Activated T-cell treated with anti-CD3 and anti-CD28 coated beads for 48 hours (primary cell): Measurements from ENCODE around the gene PBXIP1.

Experiments
- DNase-seq: peaks from one replicate; pipeline ENCODE4 v3.0.0-alpha.2; 2020; ENCODE audit warnings: low read depth

Gene PBXIP1

DNA sequence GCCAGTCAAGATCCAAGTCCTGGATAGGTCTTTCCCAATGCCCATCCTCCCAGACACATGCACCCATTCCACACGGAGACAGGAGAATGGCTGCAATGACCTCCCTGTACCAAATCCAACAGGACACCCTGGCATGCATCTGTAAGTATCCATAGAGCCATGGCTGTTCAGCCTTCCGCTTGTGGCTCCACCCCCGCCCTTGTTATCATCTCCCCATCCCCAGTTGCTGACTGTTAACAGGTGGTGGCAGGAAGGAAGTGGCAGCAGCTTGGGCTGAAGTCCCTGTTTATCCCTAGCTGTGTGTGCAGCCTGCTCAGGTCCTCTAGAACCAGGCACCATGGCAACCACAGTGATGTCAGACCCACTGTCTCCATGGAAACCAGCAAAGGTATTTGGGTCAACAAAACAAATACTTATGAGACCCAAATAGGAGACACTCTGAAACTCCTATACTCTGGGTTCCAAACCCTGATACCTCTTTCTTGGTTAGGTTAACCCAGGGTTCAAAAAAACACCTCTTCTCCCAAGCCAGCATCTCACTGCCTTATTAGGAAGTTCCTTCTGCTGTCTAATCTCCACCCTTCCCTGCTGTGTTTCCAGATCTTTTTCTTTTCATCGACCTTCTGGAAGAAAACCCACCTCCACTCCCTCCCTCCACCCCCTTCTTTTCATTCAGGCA lies 721 bp downstream of the PBXIP1 start:
- peak; percentile 66 for DNase-seq

DNA sequence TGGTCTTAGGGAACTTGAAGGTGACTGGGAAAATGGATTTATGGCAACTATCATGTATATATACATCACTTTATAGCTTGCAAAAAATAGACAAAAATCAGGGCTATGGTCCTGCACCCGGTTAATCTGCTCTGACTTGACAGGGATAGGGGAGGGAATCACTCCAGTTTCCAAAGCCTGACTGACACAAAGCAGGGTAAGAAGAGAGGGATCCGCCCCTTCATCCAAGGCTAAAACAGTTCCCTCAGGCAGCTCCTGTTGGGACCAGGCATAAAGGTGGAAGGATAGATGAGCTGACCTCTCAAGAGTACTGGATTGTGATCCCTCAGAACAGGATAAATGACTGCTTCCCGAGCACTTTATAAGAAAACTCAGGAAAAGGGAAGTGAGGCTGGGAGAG lies 1.4 kb downstream of the PBXIP1 start:
- DNase-seq = no peak

DNA sequence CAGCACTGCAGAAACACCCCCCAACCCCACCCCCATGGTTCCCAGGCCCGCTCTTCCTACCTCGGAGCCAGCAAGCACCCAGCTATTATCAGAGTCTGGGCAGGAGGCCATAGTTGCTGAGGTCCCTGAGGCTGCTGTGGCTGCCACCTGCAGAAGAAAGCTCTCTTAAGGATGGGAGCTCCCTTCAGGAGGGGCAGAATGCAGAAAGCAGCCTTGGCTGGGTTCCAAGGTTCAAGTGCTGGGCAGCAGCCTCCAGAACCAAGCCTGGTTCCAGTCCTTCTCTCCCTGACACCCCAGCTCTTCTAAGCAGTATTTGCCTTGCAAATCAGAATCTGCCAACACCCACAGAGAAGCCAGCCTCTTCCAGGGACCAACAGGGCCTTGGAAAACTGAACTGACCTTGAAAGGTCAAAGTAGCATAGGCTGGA lies 2.3 kb downstream of the PBXIP1 start:
- no peak for DNase-seq

DNA sequence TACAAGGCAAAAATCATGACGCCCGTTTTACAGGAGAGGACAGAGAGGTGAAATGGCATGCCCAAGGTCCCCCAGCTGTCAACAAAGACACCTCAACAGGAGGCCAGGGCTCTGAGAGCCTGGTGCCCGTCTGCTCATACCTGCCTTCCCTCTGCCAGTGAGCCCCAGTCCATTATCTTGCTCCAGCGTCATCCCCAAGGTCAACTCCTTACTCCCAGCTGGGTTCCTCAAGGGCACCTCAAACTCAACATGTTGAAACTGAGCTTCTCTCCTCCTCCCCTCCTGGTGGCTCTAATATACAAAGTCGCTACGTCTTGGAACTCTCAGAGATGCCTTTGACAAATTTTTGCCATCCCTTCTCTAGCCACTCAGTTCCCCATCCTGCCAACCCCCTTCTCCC lies 3.2 kb downstream of the PBXIP1 start:
- DNase-seq = no peak

DNA sequence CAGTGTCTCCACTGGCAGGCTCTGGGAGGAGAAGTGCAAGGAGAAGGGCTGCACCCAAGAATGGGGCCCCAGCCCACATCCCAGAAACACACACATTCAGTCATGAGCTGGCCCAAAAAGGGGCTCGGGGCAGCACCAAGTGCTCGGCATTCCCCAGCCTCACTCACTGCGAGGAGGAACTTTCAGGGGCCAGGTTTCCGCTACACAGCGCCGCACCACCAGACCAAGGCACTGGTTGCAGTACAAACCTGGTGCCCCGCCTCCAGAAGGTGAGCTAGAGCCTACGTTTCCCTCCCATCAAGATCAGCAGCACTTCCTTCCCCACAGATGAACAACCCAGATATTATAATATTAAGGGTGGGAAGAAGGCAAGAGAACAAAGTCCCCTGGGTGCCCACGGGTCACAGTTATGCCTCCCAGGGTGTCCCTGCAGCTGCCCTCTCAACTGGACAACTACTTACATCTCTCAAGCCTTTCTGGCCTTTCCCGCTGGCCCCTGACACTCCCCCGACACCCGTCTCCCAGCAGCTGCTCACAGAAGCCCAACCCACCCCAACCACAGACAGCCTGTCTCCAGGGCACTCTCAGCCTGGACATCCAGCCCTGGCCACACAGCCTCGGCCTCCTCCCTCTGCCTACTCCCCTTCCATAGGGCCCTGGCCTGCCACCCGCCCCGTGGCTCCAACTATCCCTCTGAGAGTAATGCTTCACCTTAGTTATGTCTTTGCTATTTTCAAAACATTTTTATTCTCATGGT lies 3.8 kb downstream of the PBXIP1 start:
- DNase-seq = peak; percentile 50

DNA sequence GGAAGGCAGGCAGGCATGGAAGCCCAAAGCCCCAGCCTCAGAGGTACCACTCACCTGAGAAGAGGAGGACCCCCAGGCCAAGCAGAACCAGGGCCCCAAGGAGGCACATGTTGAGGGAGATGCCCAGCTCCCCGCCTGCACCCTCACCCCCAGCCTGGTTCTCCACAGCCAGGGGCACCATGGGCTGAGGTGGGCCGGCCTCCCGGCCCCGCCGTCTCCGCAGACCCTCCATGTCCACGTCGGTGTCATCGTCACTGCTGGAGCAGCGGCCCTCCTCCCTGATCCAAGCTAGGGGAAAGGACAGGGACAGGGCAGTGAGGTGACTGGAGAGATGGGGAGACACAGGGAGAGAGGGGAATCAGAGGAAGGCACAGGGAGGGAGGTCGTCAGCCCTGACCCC lies 7.8 kb downstream of the PBXIP1 start:
- no peak for DNase-seq

DNA sequence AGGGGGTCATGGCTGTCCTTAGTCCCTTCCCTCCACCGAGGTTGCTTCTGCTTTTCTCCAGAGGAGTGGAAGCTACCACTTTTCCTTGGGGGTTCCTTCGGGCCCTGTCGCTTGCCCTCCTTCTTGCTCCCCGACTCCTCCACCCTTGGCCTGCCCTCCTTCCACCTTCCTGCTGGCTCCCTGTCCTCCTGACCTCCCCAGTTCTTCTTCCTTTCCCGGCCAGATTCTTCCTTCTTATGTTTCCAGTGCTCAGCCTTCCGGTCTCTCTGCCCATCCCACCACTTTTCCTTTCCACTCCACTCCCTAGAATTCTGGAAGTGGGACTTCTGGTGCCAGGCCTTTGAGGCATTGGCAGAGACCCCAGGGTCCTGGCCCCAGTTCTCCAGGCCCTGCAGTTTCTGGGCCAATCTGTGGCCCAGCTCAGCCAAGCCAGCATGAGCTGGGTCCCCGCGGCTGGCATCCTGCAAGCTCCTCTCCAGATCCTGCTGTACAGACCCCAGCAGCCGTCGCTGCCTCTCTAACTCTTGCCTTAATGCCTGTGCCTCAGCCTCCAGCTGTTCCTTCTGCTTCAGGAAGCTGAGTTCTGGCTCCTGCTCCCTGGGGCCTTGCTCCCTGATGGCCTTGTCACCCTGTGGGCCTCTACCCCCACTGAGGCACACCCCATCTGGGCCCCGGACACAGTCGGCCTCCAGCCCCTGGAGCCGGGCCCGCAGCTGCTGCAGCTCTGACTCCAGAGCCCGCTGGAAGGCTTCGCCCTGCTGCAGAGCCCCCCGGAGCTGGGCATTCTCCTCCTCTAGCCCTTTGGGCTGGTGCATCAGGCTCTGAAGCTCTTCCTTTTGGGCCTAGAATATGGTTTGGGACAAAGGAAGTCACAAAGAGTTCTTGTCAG lies 9.7 kb downstream of the PBXIP1 start:
- no peak for DNase-seq

DNA sequence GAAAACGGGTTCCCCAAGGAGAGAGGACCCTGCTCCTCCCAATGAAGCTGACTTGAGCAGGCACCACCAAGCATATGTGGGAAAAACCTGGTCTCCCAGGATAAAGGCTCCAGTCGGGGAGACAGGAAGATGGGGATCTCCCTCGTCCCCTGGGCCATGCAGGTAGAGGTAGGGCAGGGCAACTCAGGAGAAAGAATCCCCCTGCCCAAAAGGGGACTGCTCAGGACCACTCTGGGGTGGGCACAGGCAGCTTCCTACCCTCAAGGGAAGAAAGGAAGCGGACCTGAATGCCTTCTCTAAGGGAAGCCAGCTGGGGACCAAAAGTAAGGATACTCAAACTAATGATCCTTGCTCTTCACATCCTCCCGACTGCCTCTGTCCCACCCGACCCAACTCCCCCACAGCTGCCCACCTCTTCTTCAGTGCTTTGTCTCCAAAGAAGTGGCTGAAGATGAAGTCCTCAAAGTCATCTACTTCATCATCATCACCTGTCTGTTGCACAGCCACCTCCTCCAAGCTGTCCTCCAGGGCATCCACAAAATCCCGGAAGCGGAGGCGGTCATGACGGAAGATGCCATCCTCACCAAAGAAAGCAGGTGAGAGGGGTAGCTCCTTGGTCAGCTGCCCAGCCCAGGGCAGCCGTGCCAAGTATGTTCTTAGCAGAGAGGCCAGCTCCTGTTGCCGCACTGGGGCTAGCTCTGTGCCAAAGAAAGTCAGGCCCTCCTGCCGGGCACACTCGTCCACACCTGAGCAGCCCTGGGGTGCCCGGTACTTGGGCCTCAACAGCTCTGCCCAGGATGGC lies 10.5 kb downstream of the PBXIP1 start:
- no peak for DNase-seq

DNA sequence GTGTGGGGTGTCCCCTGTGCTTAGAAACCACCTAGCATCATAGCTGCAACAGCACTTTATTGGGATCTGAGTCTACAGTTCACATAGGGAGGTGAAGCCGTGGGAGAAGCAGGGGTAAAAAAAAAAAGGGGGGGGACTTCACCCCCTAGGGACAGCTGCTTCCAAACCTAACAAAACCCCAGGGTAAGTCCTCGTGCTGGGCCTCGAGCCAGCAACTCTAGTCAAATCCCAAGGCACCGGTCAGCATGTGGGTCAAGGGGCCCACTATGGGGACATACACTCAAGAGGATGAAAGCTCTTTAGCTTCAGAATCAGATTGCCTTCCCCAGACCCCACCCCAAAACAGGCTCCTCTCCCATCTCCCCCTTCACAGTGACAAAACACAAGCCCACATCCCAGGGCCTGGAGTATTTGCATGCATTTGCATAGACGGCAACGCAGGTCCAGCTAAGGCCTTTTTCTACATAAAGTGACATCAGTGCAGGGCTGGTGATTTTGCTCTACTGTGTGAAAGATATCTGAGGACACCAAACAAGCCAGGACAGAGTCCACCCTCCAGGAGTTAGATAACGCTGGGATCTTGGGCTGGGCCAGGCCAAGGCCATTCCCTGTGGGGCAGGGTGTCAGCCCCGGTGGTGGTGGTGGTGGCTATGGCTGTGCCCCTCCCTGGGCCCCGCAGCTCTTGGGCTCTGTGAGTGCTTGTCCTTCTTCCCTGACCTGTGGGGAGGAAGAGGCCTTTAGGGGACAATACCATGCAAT lies 11.3 kb downstream of the PBXIP1 start:
- DNase-seq = no peak

DNA sequence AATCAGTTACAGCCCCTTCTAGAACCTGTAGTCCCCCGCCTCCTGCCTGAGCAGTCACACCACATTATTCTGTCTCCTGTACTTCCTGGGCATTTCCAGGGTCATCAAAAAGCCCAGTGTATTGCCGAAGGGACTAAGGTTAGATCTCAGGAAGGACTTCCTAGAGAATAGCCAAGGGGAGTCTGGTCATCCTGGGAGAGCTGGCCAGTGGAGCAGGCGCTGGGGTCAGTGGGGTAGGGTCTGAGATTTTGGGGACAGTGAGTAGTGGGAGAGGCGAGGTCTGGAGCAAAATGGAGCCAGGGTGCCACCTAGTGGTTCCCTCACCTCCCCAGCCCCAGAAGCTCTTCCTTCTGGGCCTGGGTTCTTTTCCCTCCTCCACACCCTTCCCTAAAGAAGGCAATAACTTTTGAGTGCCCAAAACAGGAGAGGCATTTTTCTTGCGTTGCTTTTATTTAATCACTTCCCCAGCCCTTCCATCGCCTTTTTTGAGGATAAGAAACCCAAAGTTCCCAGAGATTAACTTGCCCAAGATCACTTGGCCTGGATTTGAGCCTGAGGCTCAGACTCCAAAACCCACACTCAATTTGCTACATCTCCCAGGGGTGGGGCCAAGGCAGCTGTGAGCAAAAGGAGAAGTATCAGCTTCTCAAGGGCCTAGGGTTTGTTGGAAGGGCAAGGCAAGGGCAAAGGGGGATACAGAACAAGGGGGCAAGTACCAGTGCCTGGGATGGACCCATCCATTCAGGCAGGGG lies 12.1 kb downstream of the PBXIP1 start:
- peak; percentile 30 for DNase-seq

DNA sequence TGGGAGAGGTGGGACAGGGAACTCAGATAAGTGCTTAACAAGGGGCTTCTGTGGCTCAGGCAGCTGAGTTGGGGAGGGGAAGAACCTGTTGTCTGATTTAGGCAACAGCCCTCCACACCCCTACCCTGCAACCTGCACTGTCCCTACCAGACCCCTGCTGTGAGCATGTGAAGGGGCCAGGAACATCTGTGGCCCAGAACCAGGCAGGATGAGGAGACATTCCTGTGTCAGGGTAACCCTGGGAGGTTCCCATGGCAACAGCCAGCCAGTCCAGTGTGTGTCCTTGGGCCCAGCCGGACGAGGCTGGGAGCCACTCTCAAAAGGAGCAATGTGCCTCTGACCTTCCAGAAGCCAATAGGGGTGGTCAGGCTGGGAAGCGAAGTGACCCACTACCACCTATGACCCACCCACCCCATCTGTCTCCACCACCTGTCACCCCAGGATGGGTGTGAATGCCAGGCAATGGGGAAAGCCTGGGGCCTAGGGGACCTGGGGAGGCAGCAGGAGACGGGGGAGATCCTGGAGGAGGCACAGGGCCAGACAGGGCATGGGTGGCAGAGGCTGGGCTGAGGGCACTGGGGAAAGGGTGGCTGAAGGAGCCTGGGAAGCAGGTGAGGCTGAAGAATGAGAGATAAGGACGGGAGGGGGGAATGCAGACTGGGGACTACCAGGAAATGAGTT lies 14.4 kb downstream of the PBXIP1 start:
- no peak for DNase-seq

DNA sequence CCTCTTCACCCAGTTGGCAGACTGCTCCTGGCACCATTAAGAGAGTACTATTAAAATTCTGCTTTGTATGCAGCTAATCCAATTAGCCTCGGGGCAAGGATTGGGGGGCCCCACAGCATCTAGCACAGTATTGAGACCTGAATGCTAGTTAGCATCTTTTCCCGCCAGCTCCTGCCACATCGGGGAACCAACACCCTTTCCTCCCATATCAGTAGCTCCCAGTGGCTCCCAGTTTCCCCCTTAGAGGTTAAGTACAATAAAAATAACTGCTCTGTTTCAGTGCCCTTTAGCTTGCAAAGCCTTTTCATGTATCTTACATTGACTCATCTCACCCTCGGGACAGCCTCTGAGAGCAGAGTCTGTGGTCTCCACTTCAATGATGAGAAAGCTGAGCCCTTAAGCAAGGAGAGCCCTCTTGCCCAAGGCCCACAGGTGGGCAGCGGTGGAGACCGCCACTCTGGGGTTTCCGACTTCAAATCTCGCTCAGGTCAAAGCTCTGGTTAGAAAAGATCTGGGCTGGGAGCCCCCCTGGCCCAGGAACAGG lies 15.2 kb downstream of the PBXIP1 start:
- DNase-seq = no peak

DNA sequence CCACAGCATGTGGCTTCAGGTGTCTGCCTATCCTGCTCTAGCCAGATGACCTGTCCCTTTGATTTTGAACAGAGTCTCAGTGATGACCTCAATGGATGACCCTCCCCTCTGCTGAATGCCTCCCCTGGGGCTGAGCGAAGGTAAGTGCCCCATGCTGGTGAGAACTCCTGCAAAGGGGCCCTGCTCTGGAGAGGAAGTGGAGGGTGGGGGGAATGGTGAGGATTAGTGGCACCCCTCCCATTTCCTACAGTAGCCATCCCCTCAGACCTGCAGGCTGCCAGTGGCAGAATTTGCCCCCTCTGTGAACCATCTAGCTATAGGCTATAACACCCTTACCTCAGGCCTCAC lies 15.7 kb downstream of the PBXIP1 start:
- no peak for DNase-seq

DNA sequence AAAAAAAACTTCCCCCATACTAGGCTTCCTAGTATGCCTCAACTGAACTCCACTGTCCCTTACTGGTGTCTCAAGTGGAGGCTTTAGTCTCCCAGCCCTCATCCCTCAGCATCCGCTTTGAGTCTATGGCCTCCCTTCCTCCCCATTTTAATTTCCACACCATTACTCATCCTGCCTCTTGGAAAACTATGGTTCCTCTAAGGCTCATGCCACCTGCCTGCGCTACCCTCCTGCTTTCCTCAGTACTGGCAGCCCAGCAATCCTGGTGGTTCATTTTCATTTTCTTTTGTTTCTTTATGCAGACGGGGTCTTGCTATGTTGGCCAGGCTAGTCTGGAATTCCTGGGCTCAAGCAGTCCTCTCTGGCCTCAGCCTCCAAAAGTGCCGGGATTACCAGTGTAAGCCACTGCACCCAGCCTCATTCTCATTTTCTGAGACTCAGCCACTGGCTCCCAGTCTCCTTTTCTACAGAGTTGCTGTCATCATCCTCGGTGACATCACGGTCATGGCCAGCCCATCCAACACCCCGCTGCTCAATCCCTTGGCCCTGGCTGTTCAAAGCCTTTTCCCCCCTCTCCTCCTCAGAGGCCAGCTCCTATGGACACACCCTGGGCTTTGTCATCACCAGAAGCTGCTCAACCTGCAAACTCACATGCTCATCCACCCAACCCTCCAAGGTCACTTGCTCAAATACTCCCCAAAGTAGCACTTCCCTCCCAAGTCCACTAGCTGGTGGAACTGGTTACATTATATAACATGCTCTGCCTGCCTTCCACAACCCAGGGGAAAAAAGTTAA lies 17.1 kb downstream of the PBXIP1 start:
- DNase-seq = no peak

DNA sequence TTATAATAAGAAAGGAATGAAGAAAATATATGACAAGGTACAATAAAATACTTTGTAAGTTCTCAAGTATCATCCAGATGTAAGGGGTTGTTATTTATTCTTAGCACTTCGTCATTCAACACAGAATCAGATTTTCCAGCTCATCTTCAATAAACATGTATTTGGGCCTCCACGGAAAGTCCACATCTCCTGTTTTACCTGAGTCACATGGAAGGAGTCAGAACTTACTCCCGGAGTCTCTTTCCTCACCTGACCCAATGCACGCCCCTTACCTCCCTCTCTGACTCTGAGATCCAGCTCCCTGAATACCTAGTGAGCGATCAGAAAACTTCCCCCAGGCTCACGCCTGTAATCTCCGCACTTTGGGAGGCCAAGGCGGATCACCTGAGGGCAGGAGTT lies 17.9 kb downstream of the PBXIP1 start:
- DNase-seq = no peak

DNA sequence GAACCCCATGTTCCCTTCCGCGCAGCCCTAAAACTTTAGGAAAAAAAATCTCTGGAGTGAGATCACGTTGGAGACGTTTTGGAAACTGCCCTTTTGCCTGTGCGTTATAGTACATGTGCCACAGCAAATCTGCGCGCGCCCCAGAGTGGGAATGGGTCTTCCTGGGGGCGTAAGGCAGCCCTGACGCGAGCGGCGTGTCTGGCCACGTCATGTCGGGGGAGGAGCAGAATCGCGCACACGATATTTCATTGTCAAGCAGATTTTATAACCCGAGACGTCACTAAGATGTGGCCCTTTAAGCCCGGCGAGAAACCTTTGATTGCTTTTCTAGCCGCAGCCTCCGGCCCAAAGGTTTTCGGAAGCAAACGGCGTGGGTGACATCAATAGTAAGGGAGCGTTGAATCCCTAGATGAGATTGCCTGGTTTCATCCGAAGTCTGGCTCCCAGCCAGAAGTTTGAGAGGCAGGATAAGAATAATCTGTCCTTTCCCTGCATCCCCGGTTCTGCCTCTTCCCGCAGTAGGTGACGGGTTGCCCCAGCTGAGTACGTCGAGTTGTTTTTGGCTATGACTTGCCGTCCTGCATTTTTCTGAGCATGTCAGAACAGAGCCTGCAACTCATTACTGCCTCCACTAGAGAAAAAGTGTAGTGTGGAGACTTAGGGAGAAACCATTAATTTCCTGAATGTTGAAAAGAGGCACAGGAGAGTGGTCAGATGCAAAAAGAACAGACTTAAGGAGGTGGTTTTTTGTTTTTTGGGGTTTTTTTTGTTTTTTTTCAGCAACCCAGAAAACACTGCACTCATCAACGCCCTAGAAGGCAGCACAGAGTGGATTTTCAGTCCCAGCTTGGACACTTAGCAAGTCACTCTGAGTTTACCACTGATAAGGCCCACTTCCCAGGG lies 18.6 kb downstream of the PBXIP1 start:
- DNase-seq = peak; percentile 78

DNA sequence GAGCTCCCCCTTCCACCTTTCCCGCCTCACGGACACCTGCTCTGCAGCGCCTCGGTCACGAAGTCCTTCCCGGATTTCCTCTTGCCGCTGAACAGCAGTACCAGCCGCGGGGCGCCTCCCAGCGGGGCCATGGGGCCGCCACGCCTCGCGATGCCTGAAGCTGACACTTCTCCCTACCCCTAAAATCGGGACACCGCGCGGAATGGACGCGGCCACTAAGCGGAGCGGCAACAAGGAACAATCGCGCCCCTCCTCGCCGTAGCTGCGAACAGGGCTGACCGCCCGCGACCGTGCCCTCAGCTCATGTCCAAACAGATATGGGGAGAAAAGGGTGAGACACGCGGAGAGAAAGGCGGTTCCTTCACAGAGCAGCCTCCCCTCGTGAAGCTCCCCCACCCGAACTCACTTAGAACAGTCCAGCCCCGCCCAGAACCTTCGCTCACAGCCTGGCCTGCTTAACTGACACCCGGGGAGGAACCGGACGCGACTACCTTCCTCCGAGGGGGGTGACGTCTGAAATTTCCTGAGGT lies 19.3 kb downstream of the PBXIP1 start, which contains the start of gene PMVK:
PMVK (minus strand) TSS at position 165 of the 530 bp plus-strand sequence; CDS start at position 131, 34 bp downstream.
- peak; percentile 84 for DNase-seq
